Mammary epithelial cell (primary cell): ENCODE data around the gene ERBB4.

Experiments
- EZH2 ChIP-seq: IDR thresholded peaks from 2 replicates; pipeline ENCODE4 v1.6.1; 2012; ENCODE audit warnings: low read length, inconsistent platforms, borderline replicate concordance
- TF ChIP-seq, protein P1 (sequence below), 2 donors: IDR thresholded peaks in 1 of 2; conservative IDR thresholded peaks in 1 of 2; 2 replicates each; pipeline ENCODE4 v1.5.1; 2011 to 2012; ENCODE audit warnings: inconsistent platforms in 2 of 2, low read length in 2 of 2, mild to moderate bottlenecking in 2 of 2, control low read depth in 1 of 2, low read depth in 1 of 2; ENCODE audit not compliant: insufficient read depth in 1 of 2; ENCODE audit errors: extremely low read depth in 1 of 2

DNA sequence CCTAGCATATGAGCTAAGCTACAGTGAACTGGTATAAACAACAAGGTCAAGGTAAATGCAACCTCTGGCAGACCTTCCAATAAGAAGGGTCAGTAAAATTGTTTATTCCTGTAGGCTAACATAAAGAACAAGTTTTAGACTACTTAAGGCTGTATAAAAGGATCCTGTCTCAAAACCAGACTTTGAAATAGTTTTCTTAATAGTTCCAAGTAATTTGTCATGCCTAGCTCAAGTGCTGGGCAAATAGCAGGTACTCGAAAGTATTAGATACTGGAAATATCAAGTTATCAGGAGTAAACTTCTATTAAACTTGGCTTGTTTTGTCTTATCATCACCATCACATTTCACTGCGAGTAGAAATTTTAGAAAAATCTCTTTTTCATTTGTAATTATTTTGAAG is 1087.0 kb downstream of the ERBB4 start:
- TF ChIP-seq, protein P1, sequence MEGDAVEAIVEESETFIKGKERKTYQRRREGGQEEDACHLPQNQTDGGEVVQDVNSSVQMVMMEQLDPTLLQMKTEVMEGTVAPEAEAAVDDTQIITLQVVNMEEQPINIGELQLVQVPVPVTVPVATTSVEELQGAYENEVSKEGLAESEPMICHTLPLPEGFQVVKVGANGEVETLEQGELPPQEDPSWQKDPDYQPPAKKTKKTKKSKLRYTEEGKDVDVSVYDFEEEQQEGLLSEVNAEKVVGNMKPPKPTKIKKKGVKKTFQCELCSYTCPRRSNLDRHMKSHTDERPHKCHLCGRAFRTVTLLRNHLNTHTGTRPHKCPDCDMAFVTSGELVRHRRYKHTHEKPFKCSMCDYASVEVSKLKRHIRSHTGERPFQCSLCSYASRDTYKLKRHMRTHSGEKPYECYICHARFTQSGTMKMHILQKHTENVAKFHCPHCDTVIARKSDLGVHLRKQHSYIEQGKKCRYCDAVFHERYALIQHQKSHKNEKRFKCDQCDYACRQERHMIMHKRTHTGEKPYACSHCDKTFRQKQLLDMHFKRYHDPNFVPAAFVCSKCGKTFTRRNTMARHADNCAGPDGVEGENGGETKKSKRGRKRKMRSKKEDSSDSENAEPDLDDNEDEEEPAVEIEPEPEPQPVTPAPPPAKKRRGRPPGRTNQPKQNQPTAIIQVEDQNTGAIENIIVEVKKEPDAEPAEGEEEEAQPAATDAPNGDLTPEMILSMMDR (conservative IDR thresholded peaks at IDR 0.05 in 1 of 2, IDR thresholded peaks at IDR 0.05 in 1 of 2; ENCODE audit: extremely low read depth in 1 of 2, insufficient read depth in 1 of 2, low read depth in 1 of 2, low read length in 2 of 2), result no peak
- TF ChIP-seq EZH2, result no peak
